ENCODE results near the gene OPA3. TPM values are rescaled to one million over a fixed set of nuclear protein-coding genes. Genes with fewer than 3 reads are reported as not detected.

OPA3 gene
- total and polyA plus RNA-seq, 2 donors (not counting 1 experiment from before 2014, with no cell fraction given) = 7.3 to 11.2 TPM

- TF ChIP-seq, protein P1, sequence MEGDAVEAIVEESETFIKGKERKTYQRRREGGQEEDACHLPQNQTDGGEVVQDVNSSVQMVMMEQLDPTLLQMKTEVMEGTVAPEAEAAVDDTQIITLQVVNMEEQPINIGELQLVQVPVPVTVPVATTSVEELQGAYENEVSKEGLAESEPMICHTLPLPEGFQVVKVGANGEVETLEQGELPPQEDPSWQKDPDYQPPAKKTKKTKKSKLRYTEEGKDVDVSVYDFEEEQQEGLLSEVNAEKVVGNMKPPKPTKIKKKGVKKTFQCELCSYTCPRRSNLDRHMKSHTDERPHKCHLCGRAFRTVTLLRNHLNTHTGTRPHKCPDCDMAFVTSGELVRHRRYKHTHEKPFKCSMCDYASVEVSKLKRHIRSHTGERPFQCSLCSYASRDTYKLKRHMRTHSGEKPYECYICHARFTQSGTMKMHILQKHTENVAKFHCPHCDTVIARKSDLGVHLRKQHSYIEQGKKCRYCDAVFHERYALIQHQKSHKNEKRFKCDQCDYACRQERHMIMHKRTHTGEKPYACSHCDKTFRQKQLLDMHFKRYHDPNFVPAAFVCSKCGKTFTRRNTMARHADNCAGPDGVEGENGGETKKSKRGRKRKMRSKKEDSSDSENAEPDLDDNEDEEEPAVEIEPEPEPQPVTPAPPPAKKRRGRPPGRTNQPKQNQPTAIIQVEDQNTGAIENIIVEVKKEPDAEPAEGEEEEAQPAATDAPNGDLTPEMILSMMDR (IDR thresholded peaks at IDR 0.05) = no peak
- no peak for TF ChIP-seq EZH2 (IDR thresholded peaks at IDR 0.05; ENCODE audit: borderline replicate concordance, insufficient read depth, low read depth, low read length, poor library complexity, severe bottlenecking)
- H3K79me2 ChIP-seq (ENCODE audit: control insufficient read depth, insufficient read depth, low read length) = no peaks in the 10 kb centered on the region
- no peak overlapping the region for H3K27ac ChIP-seq (ENCODE audit: low read length in 2 of 2)
- Mint-ChIP-seq H3K27ac (no peak overlapping the region), H3K4me1 (peaks cover 39% of the 10 kb centered on the region), H3K4me3 (no peak overlapping the region), H3K27me3 (peaks cover 71% of the 10 kb centered on the region), H3K9me3 (ENCODE audit: insufficient read depth) (no peaks in the 10 kb centered on the region)
- H3K36me3 ChIP-seq (replicated peaks in 1 of 2; ENCODE audit: control extremely low read depth in 1 of 2, control insufficient read depth in 1 of 2, extremely low read depth in 1 of 2, insufficient read depth in 2 of 2, low read length in 1 of 2) = no peaks in the 10 kb centered on the region
- peaks cover 29 to 51% of the 10 kb centered on the region in 2 donors for H3K4me1 ChIP-seq (ENCODE audit: control insufficient read depth in 2 of 2, insufficient read depth in 2 of 2, low read length in 2 of 2)
- ChIA-PET CTCF (interaction anchor here (0.8 kb wide), 1 partner anchor 42 kb away, joined by 4 read pairs; no protein-coding TSS in a partner anchor), POLR2A (no interaction called here)
- 56% methylated on average over 5 of the region's 5 CpGs for WGBS (ENCODE audit: insufficient coverage)
- no peak for ATAC-seq (ENCODE audit: low read depth)
- no peak overlapping the region for H3K9ac ChIP-seq (ENCODE audit: low read length)
- H3K4me3 ChIP-seq (ENCODE audit: control extremely low read depth in 1 of 5, extremely low read depth in 1 of 5, insufficient read depth in 1 of 5, low read depth in 2 of 5, low read length in 4 of 5) = no peak overlapping the region
- H3K4me2 ChIP-seq (replicated peaks; ENCODE audit: low read depth, low read length, poor library complexity, severe bottlenecking) = no peak overlapping the region
- H4K20me1 ChIP-seq (ENCODE audit: control insufficient read depth, insufficient read depth, low read length, poor library complexity, severe bottlenecking) = no peaks in the 10 kb centered on the region
- no peak for DNase-seq
- intact Hi-C loops (cut with micrococcal nuclease) = no loop called here
- H2AFZ ChIP-seq (ENCODE audit: insufficient read depth, low read depth, low read length, poor library complexity, severe bottlenecking) = no peak overlapping the region
- peaks cover 0 to 80% (median 46%) of the 10 kb centered on the region in 4 experiments for H3K27me3 ChIP-seq (replicated peaks in 1 of 4; ENCODE audit: control extremely low read depth in 1 of 4, control insufficient read depth in 3 of 4, insufficient read depth in 4 of 4, low read length in 3 of 4)
- H3K9me3 ChIP-seq (ENCODE audit: control extremely low read depth in 1 of 3, control insufficient read depth in 2 of 3, insufficient read depth in 1 of 3, low read length in 2 of 3) = peaks cover 0 to 14% (median 0%) of the 10 kb centered on the region in 3 donors
Observed at GRCh38 chr19:45600340-45600885, 15.8 kb upstream of the OPA3 start.

DNA sequence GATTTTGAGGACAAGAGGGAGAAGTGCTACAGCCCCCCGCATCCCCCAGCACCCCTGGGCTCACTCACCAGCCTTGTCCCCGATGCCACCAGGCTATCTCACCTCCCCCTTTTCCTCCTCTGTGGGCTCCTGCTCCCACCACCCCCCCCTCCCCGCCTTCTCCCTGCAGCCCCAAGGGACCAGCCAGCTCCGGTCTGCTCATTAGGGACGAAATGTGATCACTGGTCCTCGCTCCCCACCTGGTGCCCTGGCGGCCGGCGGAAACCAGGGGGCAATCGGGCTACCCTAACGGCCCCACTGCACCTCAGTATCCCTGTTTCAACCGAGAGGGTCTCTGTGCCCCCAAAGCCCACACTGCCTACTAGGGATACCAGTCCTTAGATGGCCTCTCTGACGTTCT lies 14.7 kb upstream of the OPA3 start:
- ChIA-PET POLR2A (interaction anchor here (0.6 kb wide), 1 partner anchor 205 kb away, joined by 7 read pairs; no protein-coding TSS in a partner anchor), CTCF (interaction anchor here (1.2 kb wide), 1 partner anchor 43 kb away, joined by 5 read pairs; no protein-coding TSS in a partner anchor)
- H3K9me3 ChIP-seq (ENCODE audit: control extremely low read depth in 1 of 3, control insufficient read depth in 2 of 3, insufficient read depth in 1 of 3, low read length in 2 of 3) = peaks cover 0 to 14% (median 0%) of the 10 kb centered on the region in 3 donors
- DNase-seq (peak; percentile 21), ATAC-seq (ENCODE audit: low read depth) (no peak)
- Mint-ChIP-seq H3K4me3 (peak overlapping the region; percentile 5), H3K27me3 (peaks cover 73% of the 10 kb centered on the region), H3K27ac (peak overlapping the region; percentile 4), H3K4me1 (peaks cover 39% of the 10 kb centered on the region), H3K9me3 (ENCODE audit: insufficient read depth) (no peaks in the 10 kb centered on the region)
- peak overlapping the region; percentile 56 for H3K4me2 ChIP-seq (replicated peaks; ENCODE audit: low read depth, low read length, poor library complexity, severe bottlenecking)
- H3K9ac ChIP-seq (ENCODE audit: low read length) = peak overlapping the region; percentile 9
- peaks cover 0 to 80% (median 46%) of the 10 kb centered on the region in 4 experiments for H3K27me3 ChIP-seq (replicated peaks in 1 of 4; ENCODE audit: control extremely low read depth in 1 of 4, control insufficient read depth in 3 of 4, insufficient read depth in 4 of 4, low read length in 3 of 4)
- no peaks in the 10 kb centered on the region for H3K36me3 ChIP-seq (replicated peaks in 1 of 2; ENCODE audit: control extremely low read depth in 1 of 2, control insufficient read depth in 1 of 2, extremely low read depth in 1 of 2, insufficient read depth in 2 of 2, low read length in 1 of 2)
- TF ChIP-seq, protein P1 (IDR thresholded peaks at IDR 0.05) = no peak
- no peak for TF ChIP-seq EZH2 (IDR thresholded peaks at IDR 0.05; ENCODE audit: borderline replicate concordance, insufficient read depth, low read depth, low read length, poor library complexity, severe bottlenecking)
- no peak overlapping the region for H2AFZ ChIP-seq (ENCODE audit: insufficient read depth, low read depth, low read length, poor library complexity, severe bottlenecking)
- no peak overlapping the region for H3K27ac ChIP-seq (ENCODE audit: low read length in 2 of 2)
- no peaks in the 10 kb centered on the region for H3K79me2 ChIP-seq (ENCODE audit: control insufficient read depth, insufficient read depth, low read length)
- H4K20me1 ChIP-seq (ENCODE audit: control insufficient read depth, insufficient read depth, low read length, poor library complexity, severe bottlenecking) = no peaks in the 10 kb centered on the region
- H3K4me1 ChIP-seq (ENCODE audit: control insufficient read depth in 2 of 2, insufficient read depth in 2 of 2, low read length in 2 of 2) = peaks cover 29 to 51% of the 10 kb centered on the region in 2 donors
- no peak overlapping the region for H3K4me3 ChIP-seq (ENCODE audit: control extremely low read depth in 1 of 5, extremely low read depth in 1 of 5, insufficient read depth in 1 of 5, low read depth in 2 of 5, low read length in 4 of 5)
- intact Hi-C loops (cut with micrococcal nuclease) = no loop called here
- 3% methylated on average over 12 of the region's 13 CpGs for WGBS (ENCODE audit: insufficient coverage)

Data from B cell (primary cell).